ENCODE measurements around the gene RBFOX1. TPM values are rescaled to one million over a fixed set of nuclear protein-coding genes. Genes with fewer than 3 reads are reported as not detected.

Gene RBFOX1
- total RNA-seq, 4 donors from 2014 or later: not detected

DNA sequence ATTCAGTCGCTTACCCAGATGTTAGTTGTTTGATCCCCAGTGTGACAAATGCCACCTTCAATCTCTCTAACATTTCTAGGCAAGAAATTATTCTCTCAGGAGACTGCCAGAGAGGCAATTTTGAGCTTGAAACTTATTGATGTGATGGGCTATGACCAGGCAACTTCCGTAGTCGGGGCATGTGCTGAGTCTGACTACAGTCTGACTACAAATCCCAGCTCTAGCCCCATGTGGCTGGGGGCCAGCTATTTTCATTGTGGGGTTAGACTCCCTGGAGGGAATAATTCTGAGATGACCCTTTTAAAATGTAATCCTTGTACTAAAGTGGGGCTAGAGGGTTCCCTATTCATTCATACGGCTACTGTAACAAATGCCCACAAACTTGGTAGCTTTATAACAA lies 65.9 kb downstream of the RBFOX1 start:
- H3K4me3 ChIP-seq: no peak overlapping the region
- TF ChIP-seq, protein P1, sequence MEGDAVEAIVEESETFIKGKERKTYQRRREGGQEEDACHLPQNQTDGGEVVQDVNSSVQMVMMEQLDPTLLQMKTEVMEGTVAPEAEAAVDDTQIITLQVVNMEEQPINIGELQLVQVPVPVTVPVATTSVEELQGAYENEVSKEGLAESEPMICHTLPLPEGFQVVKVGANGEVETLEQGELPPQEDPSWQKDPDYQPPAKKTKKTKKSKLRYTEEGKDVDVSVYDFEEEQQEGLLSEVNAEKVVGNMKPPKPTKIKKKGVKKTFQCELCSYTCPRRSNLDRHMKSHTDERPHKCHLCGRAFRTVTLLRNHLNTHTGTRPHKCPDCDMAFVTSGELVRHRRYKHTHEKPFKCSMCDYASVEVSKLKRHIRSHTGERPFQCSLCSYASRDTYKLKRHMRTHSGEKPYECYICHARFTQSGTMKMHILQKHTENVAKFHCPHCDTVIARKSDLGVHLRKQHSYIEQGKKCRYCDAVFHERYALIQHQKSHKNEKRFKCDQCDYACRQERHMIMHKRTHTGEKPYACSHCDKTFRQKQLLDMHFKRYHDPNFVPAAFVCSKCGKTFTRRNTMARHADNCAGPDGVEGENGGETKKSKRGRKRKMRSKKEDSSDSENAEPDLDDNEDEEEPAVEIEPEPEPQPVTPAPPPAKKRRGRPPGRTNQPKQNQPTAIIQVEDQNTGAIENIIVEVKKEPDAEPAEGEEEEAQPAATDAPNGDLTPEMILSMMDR (IDR thresholded peaks at IDR 0.05): no peak
- no peak for TF ChIP-seq POLR2A (IDR thresholded peaks at IDR 0.05; ENCODE audit: low read depth)
- TF ChIP-seq POLR2AphosphoS5 (IDR thresholded peaks at IDR 0.05): no peak
- TF ChIP-seq EP300 (IDR thresholded peaks at IDR 0.05): no peak
- intact Hi-C loops (cut with DNase I): no loop called here
- no peaks in the 10 kb centered on the region for H3K4me1 ChIP-seq
- no peak overlapping the region for H3K27ac ChIP-seq (replicated peaks in 1 of 4)
- H3K27me3 ChIP-seq: no peaks in the 10 kb centered on the region
- H3K36me3 ChIP-seq: no peaks in the 10 kb centered on the region
- WGBS: 89% methylated on average over 4 of the region's 4 CpGs
- no peak for DNase-seq (ENCODE audit: extremely low spot score)
- H3K9me3 ChIP-seq: no peaks in the 10 kb centered on the region

DNA sequence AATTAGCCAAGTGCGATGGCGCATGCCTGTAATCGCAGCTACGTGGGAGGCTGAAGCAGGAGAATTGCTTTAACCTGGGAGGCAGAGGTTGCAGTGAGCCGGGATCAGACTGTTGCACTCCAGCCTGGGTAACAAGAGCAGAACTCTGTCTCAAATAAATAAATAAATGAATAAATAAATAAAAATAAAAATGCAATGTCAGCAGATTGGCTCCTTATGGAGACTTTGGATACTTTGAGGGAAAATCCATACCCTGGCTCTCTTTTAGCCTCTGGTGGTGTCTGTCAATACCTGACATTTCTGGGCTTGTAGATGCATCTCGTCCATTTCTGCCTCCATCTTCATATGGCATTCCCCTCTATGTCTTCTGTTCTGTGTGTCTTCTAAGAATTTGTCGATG lies 66.7 kb downstream of the RBFOX1 start:
- Histone ChIP-seq H3K4me1 (no peaks in the 10 kb centered on the region), H3K27me3 (peaks cover 0 to 3% (median 0%) of the 10 kb centered on the region in 4 donors), H3K4me3 (no peak overlapping the region), H3K9me3 (no peaks in the 10 kb centered on the region), H3K27ac (replicated peaks in 1 of 4) (no peak overlapping the region), H3K36me3 (no peaks in the 10 kb centered on the region)
- 91% methylated on average over 7 of the region's 7 CpGs for WGBS
- no peak for TF ChIP-seq EP300 (IDR thresholded peaks at IDR 0.05)
- no peak for TF ChIP-seq POLR2AphosphoS5 (IDR thresholded peaks at IDR 0.05)
- TF ChIP-seq POLR2A (IDR thresholded peaks at IDR 0.05; ENCODE audit: low read depth): no peak
- TF ChIP-seq, protein P1 (IDR thresholded peaks at IDR 0.05): no peak
- intact Hi-C loops (cut with DNase I): no loop called here
- DNase-seq (ENCODE audit: extremely low spot score): no peak

DNA sequence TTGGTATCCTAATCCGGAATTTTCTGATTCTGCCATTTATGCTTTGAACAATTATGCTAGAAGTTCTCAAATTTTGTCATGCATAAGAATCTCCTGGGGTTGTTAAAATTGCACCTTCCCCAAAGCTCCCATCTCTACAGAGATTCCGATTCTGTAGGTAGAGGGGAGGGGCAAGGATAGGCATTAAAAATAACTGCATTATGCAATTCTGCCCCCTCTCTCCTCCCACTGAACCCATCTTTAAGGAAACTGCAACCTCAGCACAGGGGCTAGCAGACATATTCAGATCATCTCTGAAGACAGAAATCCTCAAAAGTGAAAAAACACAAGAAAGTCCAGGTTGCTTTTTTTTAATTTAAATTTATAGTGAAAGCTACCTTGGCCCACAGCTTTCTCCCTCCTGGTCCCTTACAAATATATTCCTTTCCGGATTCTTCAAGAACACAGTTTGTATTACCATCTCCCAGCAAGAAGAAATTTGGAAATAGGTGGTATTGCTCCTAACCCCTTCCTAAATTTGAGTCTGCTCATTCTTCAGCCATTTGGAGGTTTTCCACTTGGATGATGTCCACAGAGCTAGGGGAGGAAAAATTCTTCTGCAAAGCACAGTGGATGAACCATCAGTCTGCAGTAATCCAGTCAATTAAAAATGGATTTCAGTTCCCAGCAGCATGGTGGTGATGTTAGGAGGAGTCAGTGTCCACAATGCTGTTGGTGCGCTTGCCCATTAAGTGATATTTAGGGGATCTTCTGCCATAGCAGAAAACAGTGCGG lies 67.7 kb downstream of the RBFOX1 start:
- Histone ChIP-seq H3K4me3 (no peak overlapping the region), H3K27me3 (peaks cover 0 to 11% (median 0%) of the 10 kb centered on the region in 4 donors), H3K9me3 (no peaks in the 10 kb centered on the region), H3K4me1 (no peaks in the 10 kb centered on the region), H3K36me3 (no peaks in the 10 kb centered on the region), H3K27ac (replicated peaks in 1 of 4) (no peak overlapping the region)
- DNase-seq (ENCODE audit: extremely low spot score): no peak
- intact Hi-C loops (cut with DNase I): no loop called here
- WGBS: 49% methylated on average over 5 of the region's 5 CpGs
- no peak for TF ChIP-seq POLR2AphosphoS5 (IDR thresholded peaks at IDR 0.05)
- TF ChIP-seq POLR2A (IDR thresholded peaks at IDR 0.05; ENCODE audit: low read depth): no peak
- TF ChIP-seq, protein P1 (IDR thresholded peaks at IDR 0.05): no peak
- TF ChIP-seq EP300 (IDR thresholded peaks at IDR 0.05): no peak

DNA sequence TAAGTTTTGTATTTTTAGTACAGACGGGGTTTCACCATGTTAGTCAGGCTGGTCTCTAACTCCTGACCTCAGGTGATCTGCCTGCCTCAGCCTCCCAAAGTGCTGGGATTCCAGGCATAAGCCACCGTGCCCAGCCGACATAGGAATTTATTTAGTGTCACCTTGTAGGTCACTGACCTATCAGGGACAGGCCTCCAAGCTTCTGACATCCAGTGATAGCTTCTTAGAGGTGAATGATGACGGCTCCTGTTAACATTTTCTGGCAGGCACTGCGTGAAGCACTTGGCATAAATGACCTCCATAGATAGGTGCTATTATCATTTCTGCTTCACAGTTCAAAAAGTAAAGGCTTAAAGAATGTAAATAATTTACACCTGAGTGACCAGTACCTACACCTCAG lies 71.6 kb downstream of the RBFOX1 start:
- no peak overlapping the region for H3K27ac ChIP-seq (replicated peaks in 1 of 4)
- TF ChIP-seq POLR2A (IDR thresholded peaks at IDR 0.05; ENCODE audit: low read depth) (no peak), EP300 (IDR thresholded peaks at IDR 0.05) (no peak), POLR2AphosphoS5 (IDR thresholded peaks at IDR 0.05) (no peak)
- TF ChIP-seq, protein P1 (IDR thresholded peaks at IDR 0.05): no peak
- H3K4me1 ChIP-seq: no peaks in the 10 kb centered on the region
- intact Hi-C loops (cut with DNase I): no loop called here
- no peak for DNase-seq (ENCODE audit: extremely low spot score)
- 29% methylated on average over 5 of the region's 5 CpGs for WGBS
- H3K27me3 ChIP-seq: peaks cover 0 to 39% (median 0%) of the 10 kb centered on the region in 4 donors
- H3K9me3 ChIP-seq: peaks cover 0 to 5% (median 0%) of the 10 kb centered on the region in 4 donors
- no peaks in the 10 kb centered on the region for H3K36me3 ChIP-seq
- no peak overlapping the region for H3K4me3 ChIP-seq
